Astrocyte of the cerebellum (primary cell): ENCODE data around the gene KLKB1.
"Not testable (repeated sequence)": the region's sequence is repeated elsewhere in the genome, so short reads cannot be mapped to it uniquely, and the experiment has no call there.

Source experiments
- DNase-seq: peaks from one replicate; pipeline ENCODE4 v3.0.0-alpha.2; 2011; ENCODE audit warnings: low read depth
- H3K4me3 ChIP-seq: 2 replicates; pipeline ENCODE4 v1.5.1; 2011; ENCODE audit warnings: mild to moderate bottlenecking, low read depth, low read length, moderate library complexity
- in situ Hi-C: cut with HindIII; loops from 2 replicates; pipeline ENCODE4 v1.10.0; 2017; ENCODE audit warnings: low sequenced_read_pairs
- TF ChIP-seq, protein P1 (sequence below): IDR thresholded peaks from 2 replicates; pipeline ENCODE4 v1.5.1; 2012; ENCODE audit warnings: low read length, low read depth, moderate library complexity, mild to moderate bottlenecking; ENCODE audit errors: missing control alignments

KLKB1 gene

DNA sequence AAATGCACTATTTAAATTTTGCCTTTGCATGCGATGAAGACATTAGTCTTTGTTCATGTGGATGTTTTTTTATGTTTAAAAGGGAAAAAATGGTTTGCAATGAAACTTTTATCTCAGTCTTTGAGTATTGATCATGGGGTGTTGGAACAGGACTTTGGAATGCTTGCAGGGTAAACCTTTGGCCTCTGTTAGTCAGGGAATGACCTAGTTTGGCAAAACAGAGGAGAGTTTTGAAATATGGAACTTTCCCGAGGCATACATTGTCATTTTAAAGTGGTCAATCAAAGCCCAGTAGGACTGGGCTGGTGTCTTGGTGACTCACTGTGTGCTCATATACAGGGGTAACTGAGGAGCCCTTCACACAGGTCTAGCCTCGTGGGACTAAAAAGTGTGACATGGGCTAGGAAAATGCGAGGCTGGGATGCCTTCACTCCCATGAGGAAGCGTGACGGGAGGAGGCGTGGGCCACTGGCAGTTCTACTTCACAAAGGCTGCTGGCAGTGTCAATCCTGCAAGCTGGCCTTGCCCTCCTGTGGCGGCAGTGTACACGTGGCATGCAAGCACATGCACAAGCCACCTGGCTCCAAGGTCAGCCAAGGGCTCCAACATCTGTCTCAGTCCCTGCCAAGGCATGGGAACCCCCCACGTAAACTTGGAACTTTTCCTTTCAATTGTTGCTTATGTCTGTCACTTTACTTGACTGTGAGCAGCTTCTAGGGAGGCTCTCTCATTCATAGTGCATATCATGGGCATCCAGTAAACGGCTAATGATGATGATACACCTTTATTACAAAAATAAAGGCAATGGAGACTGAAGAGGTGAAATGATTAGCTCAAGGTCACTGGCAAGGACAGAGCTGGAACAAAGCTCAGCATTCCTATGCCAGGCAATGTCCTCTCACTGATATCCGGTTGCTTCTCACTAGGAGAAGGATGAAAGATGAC, 33.5 kb downstream of the KLKB1 start:
- in situ Hi-C loops, result no loop called here
- TF ChIP-seq, protein P1, sequence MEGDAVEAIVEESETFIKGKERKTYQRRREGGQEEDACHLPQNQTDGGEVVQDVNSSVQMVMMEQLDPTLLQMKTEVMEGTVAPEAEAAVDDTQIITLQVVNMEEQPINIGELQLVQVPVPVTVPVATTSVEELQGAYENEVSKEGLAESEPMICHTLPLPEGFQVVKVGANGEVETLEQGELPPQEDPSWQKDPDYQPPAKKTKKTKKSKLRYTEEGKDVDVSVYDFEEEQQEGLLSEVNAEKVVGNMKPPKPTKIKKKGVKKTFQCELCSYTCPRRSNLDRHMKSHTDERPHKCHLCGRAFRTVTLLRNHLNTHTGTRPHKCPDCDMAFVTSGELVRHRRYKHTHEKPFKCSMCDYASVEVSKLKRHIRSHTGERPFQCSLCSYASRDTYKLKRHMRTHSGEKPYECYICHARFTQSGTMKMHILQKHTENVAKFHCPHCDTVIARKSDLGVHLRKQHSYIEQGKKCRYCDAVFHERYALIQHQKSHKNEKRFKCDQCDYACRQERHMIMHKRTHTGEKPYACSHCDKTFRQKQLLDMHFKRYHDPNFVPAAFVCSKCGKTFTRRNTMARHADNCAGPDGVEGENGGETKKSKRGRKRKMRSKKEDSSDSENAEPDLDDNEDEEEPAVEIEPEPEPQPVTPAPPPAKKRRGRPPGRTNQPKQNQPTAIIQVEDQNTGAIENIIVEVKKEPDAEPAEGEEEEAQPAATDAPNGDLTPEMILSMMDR, result no peak
- H3K4me3 ChIP-seq, result no peak overlapping the region
- no peak for DNase-seq

DNA sequence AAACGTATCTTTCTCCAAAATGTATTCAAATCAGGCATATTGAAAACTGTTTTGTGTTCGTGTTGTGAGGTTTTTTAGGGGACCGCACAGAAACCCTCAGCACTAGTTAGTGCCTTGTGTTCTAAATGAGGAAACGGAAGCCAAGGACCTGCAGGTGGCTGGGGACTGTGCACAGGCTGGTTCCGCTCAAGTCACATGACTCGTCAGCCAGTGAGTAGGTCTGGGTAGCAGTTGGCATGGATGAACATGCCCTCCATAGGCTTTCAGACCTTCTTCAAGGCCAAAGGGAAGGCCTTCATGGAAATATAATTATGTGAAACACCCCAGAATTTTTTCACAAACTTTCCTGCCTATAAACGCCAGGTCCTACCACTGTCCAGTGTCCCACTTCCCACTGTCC, 37.4 kb downstream of the KLKB1 start:
- in situ Hi-C loops, result no loop called here
- TF ChIP-seq, protein P1, result no peak
- H3K4me3 ChIP-seq, result no peak overlapping the region
- DNase-seq, result no peak

DNA sequence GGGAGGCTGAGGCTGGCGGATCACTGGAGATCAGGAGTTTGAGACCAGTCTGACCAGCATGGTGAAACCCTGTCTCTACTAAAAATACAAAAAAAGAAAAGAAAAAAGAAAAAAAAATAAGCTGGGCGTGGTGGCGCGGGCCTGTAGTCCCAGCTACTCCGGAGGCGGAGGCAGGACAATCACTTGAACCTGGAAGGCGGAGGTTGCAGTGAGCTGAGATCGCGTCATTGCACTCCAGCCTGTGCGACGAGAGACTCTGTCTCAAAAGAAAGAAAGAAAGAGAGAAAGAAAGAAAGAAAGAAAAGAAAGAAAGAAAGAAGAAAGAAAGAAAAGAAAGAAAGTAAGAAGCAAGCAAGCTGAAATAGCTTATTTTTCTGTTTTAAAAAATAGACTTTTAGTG, 37.9 kb downstream of the KLKB1 start:
- DNase-seq, H3K4me3 ChIP-seq, in situ Hi-C loops: not testable (repeated sequence)

DNA sequence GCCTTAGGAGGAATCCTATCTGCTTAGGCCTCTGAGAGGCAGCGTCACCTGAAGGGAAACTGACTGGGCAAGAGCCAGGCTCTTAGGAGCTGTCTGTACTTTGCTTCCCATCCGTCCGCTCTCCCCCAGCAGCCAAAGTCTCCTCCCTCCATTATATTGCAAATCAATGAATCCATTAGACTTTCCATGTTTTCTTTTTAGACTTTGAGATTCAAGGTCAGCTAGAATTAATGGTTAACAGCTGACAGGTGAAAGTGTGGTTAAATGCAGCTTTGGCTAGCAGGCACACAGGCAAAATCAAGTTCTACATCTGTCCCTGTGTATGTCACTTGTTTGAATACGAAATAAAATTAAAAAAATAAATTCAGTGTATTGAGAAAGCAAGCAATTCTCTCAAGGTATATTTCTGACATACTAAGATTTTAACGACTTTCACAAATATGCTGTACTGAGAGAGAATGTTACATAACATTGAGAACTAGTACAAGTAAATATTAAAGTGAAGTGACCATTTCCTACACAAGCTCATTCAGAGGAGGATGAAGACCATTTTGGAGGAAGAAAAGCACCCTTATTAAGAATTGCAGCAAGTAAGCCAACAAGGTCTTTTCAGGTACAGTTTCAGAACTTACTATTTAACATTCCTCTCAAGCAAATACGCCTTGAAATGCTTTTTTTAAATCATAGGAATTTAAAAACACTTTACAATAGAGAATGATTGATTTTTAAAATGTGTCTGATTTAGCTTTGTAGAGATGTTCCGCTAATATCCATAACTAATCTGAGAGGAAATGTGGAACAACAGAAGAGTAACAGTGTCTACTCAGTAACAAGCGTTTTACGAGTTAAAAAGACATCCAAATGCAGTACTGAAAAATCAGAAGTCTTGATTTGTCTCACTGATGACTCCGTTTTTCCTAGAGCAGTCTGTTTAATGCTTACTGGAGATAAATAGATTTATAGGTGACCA, 38.7 kb downstream of the KLKB1 start, which contains the start of gene F11:
Gene F11 (plus strand): TSS at position 507 of the 970 bp plus-strand sequence. CDS start 948 bp downstream, outside the sequence.
- DNase-seq, result no peak
- H3K4me3 ChIP-seq, result no peak within 1 kb of the TSS
- TF ChIP-seq, protein P1, result no peak
- in situ Hi-C loops, result no loop called here

DNA sequence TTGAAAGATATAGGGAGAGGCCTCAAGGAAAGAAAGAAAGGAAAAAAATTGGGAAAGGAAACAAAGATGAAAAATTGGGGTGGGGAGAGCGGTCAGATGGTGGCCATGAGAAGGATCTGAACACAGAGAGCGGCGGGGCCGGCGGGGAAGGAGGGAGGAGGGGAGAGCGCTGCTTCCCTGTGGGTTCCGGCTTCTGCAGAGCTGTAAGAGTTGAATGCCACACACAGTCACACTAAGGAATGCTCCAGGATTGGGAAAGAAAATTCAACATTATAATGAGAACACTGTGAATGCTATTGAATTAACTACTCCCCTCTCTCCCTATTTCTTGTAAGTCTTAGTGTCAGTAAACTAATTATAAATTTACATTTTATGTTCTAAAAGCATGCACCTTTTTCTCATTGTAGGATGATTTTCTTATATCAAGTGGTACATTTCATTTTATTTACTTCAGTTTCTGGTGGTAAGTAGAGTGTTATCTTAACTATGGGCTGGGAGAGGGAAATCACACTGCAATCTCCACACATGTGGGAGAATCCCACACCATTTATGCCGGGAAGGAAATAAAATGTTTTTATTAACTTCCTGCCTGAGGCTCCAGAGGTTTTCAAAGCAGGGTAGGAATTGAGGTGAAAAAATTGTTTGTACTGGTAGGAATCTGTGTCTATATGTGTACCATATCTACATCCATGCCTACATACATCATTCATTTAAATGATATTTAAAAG, 39.6 kb downstream of the KLKB1 start:
- TF ChIP-seq, protein P1, result no peak
- in situ Hi-C loops, result no loop called here
- no peak overlapping the region for H3K4me3 ChIP-seq
- DNase-seq, result no peak

DNA sequence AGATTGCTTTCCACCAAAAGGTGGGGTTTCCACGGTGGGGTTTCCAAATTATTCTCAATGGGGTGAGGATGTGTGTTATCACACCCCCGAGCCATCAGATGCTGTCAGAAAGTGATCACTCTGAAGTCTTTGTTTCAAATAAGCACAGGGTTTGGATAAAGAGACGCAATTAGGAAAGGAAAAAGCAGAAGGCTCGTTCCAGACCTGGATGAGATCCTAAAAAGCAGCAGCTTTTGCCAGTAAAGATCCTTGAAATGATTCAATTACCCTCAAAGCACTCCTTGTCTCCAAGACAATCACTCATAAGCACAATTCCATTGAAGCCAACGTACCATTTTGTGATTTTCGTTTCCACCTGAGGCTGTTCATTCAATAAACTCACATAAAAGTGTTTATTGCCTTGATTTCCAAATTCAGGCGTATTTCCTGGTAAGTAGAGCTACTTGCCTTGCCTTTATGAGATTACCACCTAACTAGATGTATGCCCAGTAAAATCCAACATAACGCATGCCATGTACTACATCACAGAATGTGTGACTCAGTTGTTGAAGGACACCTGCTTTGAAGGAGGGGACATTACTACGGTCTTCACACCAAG, 43.9 kb downstream of the KLKB1 start:
- in situ Hi-C loops, result no loop called here
- DNase-seq, result no peak
- TF ChIP-seq, protein P1, result no peak
- no peak overlapping the region for H3K4me3 ChIP-seq
